ENCODE results near the gene CHERP.
"Not testable (repeated sequence)": the region's sequence is repeated elsewhere in the genome, so short reads cannot be mapped to it uniquely, and the experiment has no call there.

CHERP gene

GRCh38 chr19:16576690-16577530 lies 34.7 kb upstream of the CHERP start:
- DNase-seq = no peak

- DNase-seq = no peak
Measured at GRCh38 chr19:16575861-16576689, 33.8 kb upstream of the CHERP start.

DNA sequence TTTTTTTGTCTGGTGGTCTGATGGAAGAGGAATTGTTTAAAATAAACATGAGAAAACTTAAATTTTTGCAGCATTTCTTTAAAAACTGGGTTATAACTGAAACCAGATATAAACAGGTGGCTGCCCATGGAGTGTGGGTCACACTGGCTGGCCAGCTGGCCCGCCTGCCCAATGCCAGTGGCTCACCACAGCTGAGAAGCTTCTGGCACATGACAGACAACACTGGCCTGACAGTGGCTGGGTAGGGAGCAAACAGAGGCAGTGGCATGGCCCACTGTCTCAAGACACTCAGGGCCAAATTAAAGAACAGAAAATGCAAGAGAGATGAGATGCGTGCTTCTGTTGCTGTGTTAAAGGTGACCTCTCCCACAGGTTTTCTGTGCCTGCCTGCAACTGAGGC lies 33.0 kb upstream of the CHERP start:
- no peak for DNase-seq

DNA sequence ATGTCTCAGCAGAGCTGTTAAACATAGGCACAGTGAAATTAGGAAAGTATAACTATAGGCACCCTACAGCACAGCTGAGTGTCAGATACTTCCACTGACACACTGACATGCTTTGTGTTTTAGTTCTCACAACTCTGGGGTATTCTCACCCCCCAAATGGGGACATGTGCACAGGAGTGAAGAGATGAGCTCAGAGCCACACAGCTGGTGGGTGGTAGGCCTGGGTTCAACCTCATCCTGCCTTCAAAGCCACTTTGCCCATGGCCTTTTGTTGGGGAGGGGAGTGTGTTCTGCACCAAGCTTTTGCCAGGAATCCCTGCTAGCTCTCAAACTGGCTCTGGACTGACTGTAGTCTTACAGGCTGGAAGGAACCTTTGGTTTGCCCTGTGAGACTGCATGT lies 31.7 kb upstream of the CHERP start:
- DNase-seq = no peak

GRCh38 chr19:16573296-16573695 lies 31.1 kb upstream of the CHERP start:
- DNase-seq = no peak

- DNase-seq = peak; percentile 96
Measured at GRCh38 chr19:16572332-16573211, 30.3 kb upstream of the CHERP start, which contains the start of gene SLC35E1. Gene SLC35E1 (minus strand): TSS chr19:16572415. CDS start chr19:16572364, 51 bp downstream.

DNA sequence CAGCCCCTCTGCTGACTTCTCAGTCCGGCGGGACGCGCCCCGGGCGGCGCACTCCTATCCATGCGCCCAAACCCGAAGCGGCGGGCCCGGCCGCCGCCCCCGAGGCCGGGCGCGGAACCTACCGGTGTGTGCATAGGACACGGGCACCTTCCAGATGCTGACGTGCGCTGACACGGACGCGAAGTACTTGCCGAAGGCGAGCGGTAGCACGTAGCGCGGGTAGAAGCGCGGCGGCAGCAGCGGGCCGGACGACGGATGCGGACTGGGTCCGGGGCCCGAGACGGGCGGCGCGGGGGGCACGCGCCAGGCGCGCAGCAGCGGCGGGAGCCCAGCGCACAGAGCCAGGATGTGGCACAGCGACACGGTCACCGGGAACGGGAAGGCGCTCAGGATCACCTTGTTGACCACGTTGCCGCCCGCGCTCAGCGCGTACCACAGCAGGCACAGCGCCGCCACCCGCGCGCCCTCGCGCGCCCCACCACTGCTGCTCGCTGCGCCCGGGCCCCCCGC lies 29.6 kb upstream of the CHERP start:
- DNase-seq = no peak

DNA sequence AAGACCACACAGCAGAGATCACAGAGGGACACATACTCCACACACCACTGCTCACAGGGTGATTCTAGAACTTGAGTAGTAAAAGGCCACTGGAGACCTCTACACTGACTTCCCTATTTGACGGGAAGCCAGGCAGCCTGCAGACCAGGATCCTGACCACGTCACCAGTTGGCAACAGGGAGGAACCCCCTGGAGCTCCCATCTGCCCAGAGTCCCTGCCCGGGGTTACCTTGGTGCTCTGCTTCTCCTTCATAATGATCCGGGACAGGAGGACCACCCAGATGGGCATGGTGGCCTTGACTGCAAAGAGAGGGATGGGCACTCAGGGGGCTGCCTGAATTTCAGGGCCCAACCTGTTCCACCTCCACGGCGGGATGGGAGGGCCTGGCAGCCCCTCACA lies 29.0 kb upstream of the CHERP start:
- DNase-seq = peak; percentile 33

- no peak for DNase-seq
Measured at GRCh38 chr19:16569609-16570320, 27.5 kb upstream of the CHERP start.

GRCh38 chr19:16566702-16567101 lies 24.5 kb upstream of the CHERP start:
- DNase-seq = no peak

DNA sequence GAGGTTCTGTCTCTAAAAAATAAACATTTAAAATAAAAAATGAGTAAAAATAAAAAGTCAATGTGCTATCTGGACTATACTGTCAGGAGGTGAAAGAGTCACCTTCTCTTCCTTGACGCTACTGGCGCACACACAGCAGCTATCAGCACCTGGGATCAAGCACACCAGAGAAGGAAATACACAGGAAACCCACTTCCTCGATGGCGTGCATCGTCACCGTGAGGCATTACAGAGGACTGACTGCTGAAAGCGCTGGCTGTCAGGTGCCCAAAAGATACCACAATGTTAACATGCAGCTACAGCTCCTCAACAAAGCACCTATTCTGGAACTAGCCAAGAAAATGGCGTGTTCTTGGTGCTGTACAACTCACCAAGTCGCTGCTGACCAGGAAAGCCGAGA lies 23.9 kb upstream of the CHERP start:
- DNase-seq = no peak

GRCh38 chr19:16564842-16565241 lies 22.6 kb upstream of the CHERP start:
- DNase-seq = no peak

DNA sequence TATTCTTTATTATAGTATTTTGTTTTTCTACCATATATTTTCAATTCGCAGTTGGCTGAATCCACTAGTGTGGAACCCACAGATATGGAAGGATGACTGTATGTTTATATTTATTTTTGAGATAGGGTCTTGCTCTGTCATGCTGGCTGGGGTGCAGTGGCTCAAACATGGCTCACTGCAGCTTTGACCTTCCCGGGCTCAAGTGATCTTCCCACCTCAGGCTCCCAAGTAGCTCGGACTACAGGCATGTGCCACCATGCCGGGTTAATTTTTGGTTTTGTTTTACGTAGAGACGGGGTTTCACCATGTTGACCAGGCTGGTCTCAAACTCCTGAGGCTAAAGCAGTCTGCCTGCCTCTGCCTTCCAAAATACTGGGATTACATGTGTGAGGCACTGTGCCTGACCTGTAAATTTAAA lies 20.4 kb upstream of the CHERP start:
- no peak for DNase-seq

GRCh38 chr19:16561382-16561781 lies 19.1 kb upstream of the CHERP start:
- no peak for DNase-seq

GRCh38 chr19:16559780-16560276 lies 17.6 kb upstream of the CHERP start:
- DNase-seq = no peak

- no peak for DNase-seq
Measured at GRCh38 chr19:16554776-16555175, 12.5 kb upstream of the CHERP start.

- not testable (repeated sequence) for DNase-seq
Measured at GRCh38 chr19:16551902-16552301, 9.7 kb upstream of the CHERP start.

- DNase-seq = no peak
Measured at GRCh38 chr19:16548956-16549355, 6.7 kb upstream of the CHERP start.

GRCh38 chr19:16544473-16545231 lies 2.4 kb upstream of the CHERP start:
- no peak for DNase-seq

DNA sequence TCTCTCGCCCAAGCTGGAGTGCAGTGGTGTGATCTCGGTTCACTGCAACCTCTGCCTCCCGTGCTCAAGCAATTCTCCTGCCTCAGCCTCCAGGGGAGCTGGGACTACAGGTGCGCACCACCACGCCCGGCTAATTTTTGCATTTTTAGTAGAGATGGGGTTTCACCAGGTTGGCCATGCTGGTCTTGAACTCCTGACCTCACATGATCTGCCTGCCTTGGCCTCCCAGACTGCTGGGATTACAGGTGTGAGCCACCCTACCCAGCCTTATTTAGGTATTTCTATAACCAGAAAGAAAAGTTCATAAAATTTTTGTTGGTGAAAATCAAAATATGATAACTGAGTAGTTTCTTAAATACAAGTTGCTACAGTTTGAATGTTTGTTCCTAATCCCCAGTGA lies 1.5 kb upstream of the CHERP start:
- not testable (repeated sequence) for DNase-seq

GRCh38 chr19:16542910-16543472 lies 754 bp upstream of the CHERP start:
- no peak for DNase-seq

Measured in fibroblast of skin of right biceps (primary cell).